HepG2 (cell line): Measurements from ENCODE around the gene USP35.
A peak's percentile ranks its signal among the peaks of the same experiment; 100 is the strongest.

Experiments used
- CEBPB ChIP-seq: IDR thresholded peaks from 2 replicates; pipeline ENCODE4 v1.6.1; 2011; ENCODE audit warnings: low read depth, low read length, improper control_type of control experiment, borderline replicate concordance
- EZH2 ChIP-seq: conservative IDR thresholded peaks from 2 replicates; pipeline ENCODE4 v1.6.1; 2012; ENCODE audit warnings: mild to moderate bottlenecking, low read depth, low read length, moderate library complexity
- MAFF ChIP-seq: IDR thresholded peaks from 2 replicates; pipeline ENCODE4 v1.6.1; 2011; ENCODE audit warnings: low read depth, low read length, improper control_type of control experiment
- SOX6 ChIP-seq, 2 experiments: fragments of 450-650 bp in 1 of 2; sonication (generic) in 1 of 2; formaldehyde crosslinking in 1 of 2; IDR thresholded peaks; 2 replicates each; pipeline versions ENCODE4 v1.4.0 to v1.6.1; 2017 to 2020; ENCODE audit warnings: antibody characterized with exemption in 1 of 2, mild to moderate bottlenecking in 1 of 2, missing genetic modification reagents in 1 of 2
- TFAP4 ChIP-seq: sonication (generic); IDR thresholded peaks from 2 replicates; pipeline ENCODE4 v1.6.1; 2016; ENCODE audit warnings: low read depth, borderline replicate concordance
- ZBTB14 ChIP-seq: sonication (generic); formaldehyde crosslinking; IDR thresholded peaks from 2 replicates; pipeline ENCODE4 v1.4.0; 2020; ENCODE audit warnings: missing genetic modification reagents
- ZFX ChIP-seq: sonication (generic); formaldehyde crosslinking; IDR thresholded peaks from 2 replicates; pipeline ENCODE4 v1.4.0; 2020; ENCODE audit warnings: mild to moderate bottlenecking, low read depth, missing genetic modification reagents, moderate library complexity
- ZNF274 ChIP-seq: sonication (generic); formaldehyde crosslinking; IDR thresholded peaks from 2 replicates; pipeline ENCODE4 v1.5.1; 2020; ENCODE audit warnings: mild to moderate bottlenecking, missing genetic modification reagents
- ZNF710 ChIP-seq: sonication (generic); formaldehyde crosslinking; IDR thresholded peaks from 2 replicates; pipeline ENCODE4 v1.5.0; 2020; ENCODE audit warnings: mild to moderate bottlenecking, missing genetic modification reagents, borderline replicate concordance
- ZNF713 ChIP-seq: sonication (generic); formaldehyde crosslinking; IDR thresholded peaks from 2 replicates; pipeline ENCODE4 v1.4.0; 2020; ENCODE audit warnings: mild to moderate bottlenecking, missing genetic modification reagents

- TF ChIP-seq TFAP4, result peak; percentile 75
- TF ChIP-seq CEBPB, result no peak
- TF ChIP-seq SOX6 (IDR thresholded peaks at IDR 0.05), result no peak
- peak; percentile 98 for TF ChIP-seq SOX6 (CRISPR knock-in tag; IDR thresholded peaks at IDR 0.05)
- peak; percentile 92 for TF ChIP-seq ZFX (CRISPR knock-in tag)
- TF ChIP-seq MAFF, result peak; percentile 98
- TF ChIP-seq ZNF274 (CRISPR knock-in tag), result no peak
- no peak for TF ChIP-seq ZBTB14 (CRISPR knock-in tag)
- TF ChIP-seq ZNF710, result peak; percentile 77; the same call in 1 of the 2 replicates
- no peak for TF ChIP-seq ZNF713 (CRISPR knock-in tag)
- no peak for TF ChIP-seq EZH2
These were observed 32.4 kb upstream of the USP35 start for GRCh38 chr11:78156127-78156844.
